Measurements from ENCODE around the gene EFCAB8.
"Not testable (repeated sequence)": the region's sequence is repeated elsewhere in the genome, so short reads cannot be mapped to it uniquely, and the experiment has no call there.

EFCAB8 gene

GRCh38 chr20:32914031-32914430, 55.3 kb downstream of the EFCAB8 start:
- DNase-seq: no peak

- no peak for DNase-seq
Observed at GRCh38 chr20:32917191-32917950, 58.6 kb downstream of the EFCAB8 start.

GRCh38 chr20:32918296-32918695, 59.6 kb downstream of the EFCAB8 start:
- no peak for DNase-seq

GRCh38 chr20:32918751-32919150, 60.0 kb downstream of the EFCAB8 start:
- DNase-seq: no peak

GRCh38 chr20:32920066-32920465, 61.3 kb downstream of the EFCAB8 start:
- no peak for DNase-seq

GRCh38 chr20:32920530-32921298, 62.0 kb downstream of the EFCAB8 start:
- no peak for DNase-seq

GRCh38 chr20:32922466-32922865, 63.7 kb downstream of the EFCAB8 start:
- DNase-seq: no peak

- DNase-seq: no peak
Observed at GRCh38 chr20:32924781-32925180, 66.1 kb downstream of the EFCAB8 start.

- no peak for DNase-seq
Observed at GRCh38 chr20:32925481-32926196, 66.9 kb downstream of the EFCAB8 start.

- no peak for DNase-seq
Observed at GRCh38 chr20:32929162-32929561, 70.4 kb downstream of the EFCAB8 start.

- DNase-seq: no peak
Observed at GRCh38 chr20:32930181-32930580, 71.5 kb downstream of the EFCAB8 start.

GRCh38 chr20:32930701-32931100, 72.0 kb downstream of the EFCAB8 start:
- DNase-seq: no peak

- DNase-seq: no peak
Observed at GRCh38 chr20:32934580-32934979, 75.9 kb downstream of the EFCAB8 start.

GRCh38 chr20:32941155-32941885, 82.6 kb downstream of the EFCAB8 start:
- DNase-seq: no peak

GRCh38 chr20:32943490-32944052, 84.8 kb downstream of the EFCAB8 start:
- no peak for DNase-seq

- DNase-seq: peak in 1 of 2 donors; percentile 55
Observed at GRCh38 chr20:32945710-32946221, 87.0 kb downstream of the EFCAB8 start.

GRCh38 chr20:32946629-32947028, 87.9 kb downstream of the EFCAB8 start:
- DNase-seq: no peak

- DNase-seq: not testable (repeated sequence)
Observed at GRCh38 chr20:32950539-32950938, 91.8 kb downstream of the EFCAB8 start.

- DNase-seq: no peak
Observed at GRCh38 chr20:32957459-32957858, 98.7 kb downstream of the EFCAB8 start.

- no peak for DNase-seq
Observed at GRCh38 chr20:32958574-32958973, 99.9 kb downstream of the EFCAB8 start.

- no peak for DNase-seq
Observed at GRCh38 chr20:32959351-32960221, 100.9 kb downstream of the EFCAB8 start.

GRCh38 chr20:32960222-32960518, 101.4 kb downstream of the EFCAB8 start:
- no peak for DNase-seq
